Vagina (tissue), 2 donors: ENCODE results near the gene TMOD4.

Source experiments
- POLR2A ChIP-seq, 2 donors: fragments of 450-650 bp; IDR thresholded peaks; one replicate each; pipeline ENCODE4 v1.6.1; 2017; ENCODE audit warnings: antibody characterized with exemption in 2 of 2, mild to moderate bottlenecking in 2 of 2, moderate library complexity in 2 of 2
- POLR2AphosphoS5 ChIP-seq, 2 donors: sonication (generic); formaldehyde crosslinking; IDR thresholded peaks; one replicate each; pipeline ENCODE4 v1.9.0; 2017; ENCODE audit warnings: antibody characterized with exemption in 2 of 2, mild to moderate bottlenecking in 2 of 2, low read depth in 1 of 2; ENCODE audit not compliant: insufficient read depth in 1 of 2
- TF ChIP-seq, protein P1 (sequence below), 3 experiments: fragments of 450-650 bp in 2 of 3; fragments of 200-600 bp in 1 of 3; sonication (generic) in 1 of 3; IDR thresholded peaks; one replicate each; pipeline ENCODE4 v1.5.1; 2017 to 2019; ENCODE audit warnings: antibody characterized with exemption in 3 of 3, mild to moderate bottlenecking in 2 of 3, moderate library complexity in 2 of 3

DNA sequence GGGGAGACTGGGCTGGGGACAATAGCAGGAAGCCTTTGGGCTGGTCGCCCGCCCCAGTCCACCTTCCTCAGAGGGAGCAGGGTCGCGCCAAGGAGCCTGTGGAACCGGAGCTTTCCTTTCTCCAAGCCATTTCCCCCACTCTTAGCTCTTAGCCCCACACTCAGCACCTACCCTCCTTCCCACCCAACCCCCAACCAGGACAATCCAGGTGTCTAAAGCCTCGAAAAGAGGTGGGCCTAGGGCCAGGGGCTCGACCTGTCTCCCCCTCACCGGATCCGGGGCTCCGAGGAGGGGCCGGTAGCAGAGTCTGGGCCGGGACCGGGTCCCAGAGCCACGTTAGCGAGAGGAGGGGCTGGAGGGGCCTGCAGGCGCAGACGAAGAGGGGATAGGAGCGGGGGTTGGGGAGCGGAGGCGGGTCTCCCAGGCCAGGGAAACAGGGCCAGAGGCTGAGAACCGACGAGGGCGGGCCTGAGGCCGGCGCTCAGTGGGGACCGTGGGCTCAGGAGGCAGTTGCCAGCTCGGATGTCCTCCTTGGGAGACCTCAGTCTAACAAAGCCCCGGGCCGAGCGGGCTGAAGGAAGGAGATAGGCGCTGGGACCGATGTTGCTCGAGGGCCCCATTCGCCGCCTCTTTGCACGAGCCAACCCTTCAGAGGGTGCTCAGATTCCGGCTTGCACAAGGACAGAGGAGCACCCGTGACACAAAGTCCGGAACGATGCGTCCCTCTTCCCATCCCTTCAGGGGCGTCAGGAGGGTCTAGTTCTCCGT lies 30.3 kb downstream of the TMOD4 start:
- TF ChIP-seq, protein P1, sequence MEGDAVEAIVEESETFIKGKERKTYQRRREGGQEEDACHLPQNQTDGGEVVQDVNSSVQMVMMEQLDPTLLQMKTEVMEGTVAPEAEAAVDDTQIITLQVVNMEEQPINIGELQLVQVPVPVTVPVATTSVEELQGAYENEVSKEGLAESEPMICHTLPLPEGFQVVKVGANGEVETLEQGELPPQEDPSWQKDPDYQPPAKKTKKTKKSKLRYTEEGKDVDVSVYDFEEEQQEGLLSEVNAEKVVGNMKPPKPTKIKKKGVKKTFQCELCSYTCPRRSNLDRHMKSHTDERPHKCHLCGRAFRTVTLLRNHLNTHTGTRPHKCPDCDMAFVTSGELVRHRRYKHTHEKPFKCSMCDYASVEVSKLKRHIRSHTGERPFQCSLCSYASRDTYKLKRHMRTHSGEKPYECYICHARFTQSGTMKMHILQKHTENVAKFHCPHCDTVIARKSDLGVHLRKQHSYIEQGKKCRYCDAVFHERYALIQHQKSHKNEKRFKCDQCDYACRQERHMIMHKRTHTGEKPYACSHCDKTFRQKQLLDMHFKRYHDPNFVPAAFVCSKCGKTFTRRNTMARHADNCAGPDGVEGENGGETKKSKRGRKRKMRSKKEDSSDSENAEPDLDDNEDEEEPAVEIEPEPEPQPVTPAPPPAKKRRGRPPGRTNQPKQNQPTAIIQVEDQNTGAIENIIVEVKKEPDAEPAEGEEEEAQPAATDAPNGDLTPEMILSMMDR (IDR thresholded peaks at IDR 0.05) = no peak
- TF ChIP-seq POLR2AphosphoS5 (IDR thresholded peaks at IDR 0.05; ENCODE audit: insufficient read depth in 1 of 2, low read depth in 1 of 2) (no peak), POLR2A (IDR thresholded peaks at IDR 0.05) (no peak)
